Fibroblast of lung (primary cell): ENCODE measurements around the gene MEGF6.

Experiments used
- CTCF ChIP-seq, 2 donors: IDR thresholded peaks in 1 of 2; conservative IDR thresholded peaks in 1 of 2; 1 replicate in 1 of 2; 2 replicates in 1 of 2; pipeline ENCODE4 v1.5.1; 2011 to 2012; ENCODE audit warnings: low read length in 2 of 2, control low read depth in 1 of 2, inconsistent platforms in 1 of 2, low read depth in 1 of 2, mild to moderate bottlenecking in 1 of 2
- EZH2 ChIP-seq: IDR thresholded peaks from 2 replicates; pipeline ENCODE4 v1.5.1; 2012; ENCODE audit warnings: low read length, control low read depth, mild to moderate bottlenecking; ENCODE audit errors: missing control alignments

GRCh38 chr1:3496916-3497315, 114.4 kb downstream of the MEGF6 start:
- TF ChIP-seq CTCF (conservative IDR thresholded peaks at IDR 0.05 in 1 of 2, IDR thresholded peaks at IDR 0.05 in 1 of 2; ENCODE audit: low read depth in 1 of 2, low read length in 2 of 2) (no peak), EZH2 (no peak)
